ENCODE measurements around the gene SLX4IP.

DNA sequence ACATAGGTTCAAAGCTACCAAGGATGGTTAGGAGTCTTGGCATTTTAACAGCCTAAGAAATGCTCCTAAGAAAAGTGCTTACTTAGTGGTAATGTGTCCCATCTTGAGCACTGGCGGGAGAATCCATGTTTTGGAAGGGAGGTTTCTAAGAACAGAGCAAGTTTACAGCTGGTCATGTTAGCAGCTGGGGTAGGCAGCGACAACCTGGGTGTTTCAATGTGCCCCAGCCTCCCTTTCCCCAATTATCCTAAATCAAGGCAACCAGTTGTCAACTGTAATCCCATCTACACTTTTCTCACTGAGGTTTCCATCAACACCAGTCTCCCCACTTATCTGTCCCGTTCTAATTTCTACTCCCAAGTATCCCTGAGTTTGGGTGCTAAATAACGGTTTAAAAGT lies 240.3 kb downstream of the SLX4IP start:
- TF ChIP-seq POLR2A (IDR thresholded peaks at IDR 0.05; ENCODE audit: low read depth, low read length) (no peak), POLR2AphosphoS5 (IDR thresholded peaks at IDR 0.05; ENCODE audit: insufficient read depth, low read depth, low read length) (no peak), EZH2 (IDR thresholded peaks at IDR 0.05; ENCODE audit: borderline replicate concordance, low read depth, low read length, severe bottlenecking) (no peak), FOS (IDR thresholded peaks at IDR 0.05; ENCODE audit: borderline replicate concordance, insufficient read depth, low read length) (no peak)
- TF ChIP-seq, protein P1, sequence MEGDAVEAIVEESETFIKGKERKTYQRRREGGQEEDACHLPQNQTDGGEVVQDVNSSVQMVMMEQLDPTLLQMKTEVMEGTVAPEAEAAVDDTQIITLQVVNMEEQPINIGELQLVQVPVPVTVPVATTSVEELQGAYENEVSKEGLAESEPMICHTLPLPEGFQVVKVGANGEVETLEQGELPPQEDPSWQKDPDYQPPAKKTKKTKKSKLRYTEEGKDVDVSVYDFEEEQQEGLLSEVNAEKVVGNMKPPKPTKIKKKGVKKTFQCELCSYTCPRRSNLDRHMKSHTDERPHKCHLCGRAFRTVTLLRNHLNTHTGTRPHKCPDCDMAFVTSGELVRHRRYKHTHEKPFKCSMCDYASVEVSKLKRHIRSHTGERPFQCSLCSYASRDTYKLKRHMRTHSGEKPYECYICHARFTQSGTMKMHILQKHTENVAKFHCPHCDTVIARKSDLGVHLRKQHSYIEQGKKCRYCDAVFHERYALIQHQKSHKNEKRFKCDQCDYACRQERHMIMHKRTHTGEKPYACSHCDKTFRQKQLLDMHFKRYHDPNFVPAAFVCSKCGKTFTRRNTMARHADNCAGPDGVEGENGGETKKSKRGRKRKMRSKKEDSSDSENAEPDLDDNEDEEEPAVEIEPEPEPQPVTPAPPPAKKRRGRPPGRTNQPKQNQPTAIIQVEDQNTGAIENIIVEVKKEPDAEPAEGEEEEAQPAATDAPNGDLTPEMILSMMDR (IDR thresholded peaks at IDR 0.05; ENCODE audit: extremely low read depth in 1 of 2, insufficient read depth in 1 of 2, low read depth in 1 of 2, low read length in 2 of 2): no peak
- TF ChIP-seq, protein P2, sequence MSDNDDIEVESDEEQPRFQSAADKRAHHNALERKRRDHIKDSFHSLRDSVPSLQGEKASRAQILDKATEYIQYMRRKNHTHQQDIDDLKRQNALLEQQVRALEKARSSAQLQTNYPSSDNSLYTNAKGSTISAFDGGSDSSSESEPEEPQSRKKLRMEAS (IDR thresholded peaks at IDR 0.05; ENCODE audit: insufficient read depth, insufficient read length): no peak
